ENCODE data around the gene BZW2.

The BZW2 gene

GRCh38 chr7:16645593-16646471, at the start of gene BZW2, which contains the start of gene ANKMY2:
Gene BZW2, plus strand, starts transcription at chr7:16646181. Its CDS starts 19,263 bp downstream, at chr7:16665444.
Gene ANKMY2, minus strand, starts transcription at chr7:16645754. Its CDS starts 181 bp downstream, at chr7:16645573.
- DNase-seq = peak; percentile 95

- DNase-seq = no peak
Measured at GRCh38 chr7:16598015-16598414, 48.0 kb upstream of the BZW2 start.

DNA sequence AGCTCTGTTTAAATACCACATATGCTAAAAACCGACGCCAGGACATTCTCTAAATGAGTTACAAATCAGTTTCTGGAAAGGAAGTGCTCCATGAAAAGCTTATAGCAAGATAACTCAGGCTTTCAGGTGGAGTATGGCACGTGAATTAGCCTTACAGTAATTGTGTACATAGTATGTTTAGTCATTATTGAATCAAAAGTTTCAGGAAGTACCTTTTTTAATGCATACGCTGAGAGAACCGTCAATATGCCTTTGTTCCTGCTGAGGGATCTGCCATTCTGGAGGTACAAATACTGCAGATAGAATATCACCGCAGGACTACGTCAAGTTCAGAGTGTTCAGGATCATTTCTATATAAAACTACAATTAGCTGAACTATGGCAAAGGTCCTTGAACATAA, 46.1 kb upstream of the BZW2 start:
- no peak for DNase-seq

DNA sequence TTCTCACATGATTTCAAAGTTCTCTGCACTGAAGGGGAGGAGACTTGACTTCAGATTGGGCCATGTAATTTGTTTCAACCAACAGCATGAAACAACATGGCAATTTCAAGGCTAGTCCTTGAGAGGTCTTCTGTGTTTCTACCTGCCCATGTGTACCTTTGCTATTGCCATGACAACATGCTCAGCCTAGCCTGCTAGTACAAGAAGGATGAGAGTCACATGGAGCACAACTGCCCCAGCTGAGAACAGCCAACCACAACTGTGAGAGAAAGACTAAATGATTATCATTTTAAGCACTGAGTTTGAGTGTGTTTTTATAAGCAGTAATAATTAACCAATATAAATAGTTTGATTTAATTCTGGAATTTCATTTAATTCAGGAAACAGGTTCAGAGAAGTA, 42.3 kb upstream of the BZW2 start:
- no peak for DNase-seq

DNA sequence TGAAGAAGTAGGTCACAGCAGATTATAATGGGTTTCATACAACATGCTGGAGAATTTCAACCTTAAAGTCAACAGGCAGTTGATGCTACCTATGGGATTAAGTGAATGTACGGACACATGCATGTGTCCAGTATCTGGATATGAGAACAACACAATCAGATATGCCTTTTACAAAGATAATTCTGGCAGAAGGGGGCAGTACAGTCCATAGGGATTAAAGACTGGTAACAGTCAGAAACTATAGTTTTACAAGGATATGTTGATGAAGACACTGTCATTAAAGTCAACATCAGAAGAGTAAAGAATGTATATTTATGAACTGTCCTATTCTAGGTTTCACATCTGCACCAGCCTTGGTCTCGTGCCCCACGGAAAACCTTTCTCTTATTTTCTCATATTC, 41.9 kb upstream of the BZW2 start:
- DNase-seq = no peak

- no peak for DNase-seq
Measured at GRCh38 chr7:16606704-16607103, 39.3 kb upstream of the BZW2 start.

- no peak for DNase-seq
Measured at GRCh38 chr7:16609842-16610450, 36.0 kb upstream of the BZW2 start.

- DNase-seq = no peak
Measured at GRCh38 chr7:16611711-16612110, 34.3 kb upstream of the BZW2 start.

DNA sequence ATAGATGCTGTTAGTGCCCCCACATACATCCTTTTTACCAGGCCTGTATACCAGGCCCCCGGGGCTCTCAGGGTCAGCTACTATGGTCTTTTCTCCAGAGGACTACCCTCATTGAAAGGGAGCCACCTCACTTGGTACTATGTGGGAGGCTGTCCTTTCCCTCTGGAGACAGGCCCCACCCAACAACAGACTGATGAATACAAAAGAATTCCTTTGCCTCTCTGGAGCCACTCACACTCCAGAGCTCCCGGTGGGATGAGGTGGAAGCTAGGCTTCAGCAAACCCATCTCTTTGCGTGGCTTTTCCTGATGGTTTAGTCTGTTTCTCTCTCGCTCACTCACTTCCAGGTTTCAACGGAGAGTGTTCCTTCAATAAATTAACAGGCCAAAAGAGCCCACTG, 30.8 kb upstream of the BZW2 start:
- DNase-seq = no peak

DNA sequence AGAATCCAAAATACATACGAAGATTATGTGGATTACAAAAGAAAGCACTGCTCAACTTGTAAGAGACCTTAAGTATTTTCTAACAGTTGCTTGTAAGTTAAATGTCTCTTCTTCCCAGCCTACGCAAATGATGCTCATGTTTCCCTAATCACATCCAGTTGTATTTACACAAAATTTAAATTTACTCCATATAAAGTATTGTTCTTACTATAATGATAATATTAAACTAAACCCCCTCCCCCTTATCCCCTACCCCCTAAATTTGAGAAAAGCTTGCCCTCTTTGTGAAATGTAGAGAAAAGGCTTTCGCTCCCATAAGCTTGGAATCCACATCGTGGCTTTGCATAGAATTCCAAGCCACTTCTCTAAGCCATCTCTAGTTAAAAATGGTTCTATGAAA, 29.9 kb upstream of the BZW2 start:
- DNase-seq = no peak

DNA sequence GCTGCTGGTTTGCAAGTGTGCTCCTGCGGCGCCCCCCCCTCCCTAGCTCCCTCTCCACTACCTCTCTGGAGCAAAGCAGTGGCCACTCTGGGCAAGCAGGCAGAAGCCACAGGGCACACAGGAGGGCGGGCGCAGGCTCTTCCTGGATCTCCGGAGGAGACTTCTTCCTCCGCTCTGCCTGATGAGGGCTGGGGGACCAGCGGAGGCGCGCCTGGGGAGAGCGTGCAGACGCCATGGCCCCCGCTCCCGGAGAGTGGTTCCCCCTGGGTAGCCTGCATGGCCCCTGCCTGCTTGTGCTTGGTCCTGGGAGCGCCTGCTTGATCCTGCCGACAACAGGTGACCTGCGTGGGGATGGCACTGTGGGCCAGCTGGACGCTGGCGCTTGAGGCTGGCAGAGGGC, 29.4 kb upstream of the BZW2 start:
- no peak for DNase-seq

DNA sequence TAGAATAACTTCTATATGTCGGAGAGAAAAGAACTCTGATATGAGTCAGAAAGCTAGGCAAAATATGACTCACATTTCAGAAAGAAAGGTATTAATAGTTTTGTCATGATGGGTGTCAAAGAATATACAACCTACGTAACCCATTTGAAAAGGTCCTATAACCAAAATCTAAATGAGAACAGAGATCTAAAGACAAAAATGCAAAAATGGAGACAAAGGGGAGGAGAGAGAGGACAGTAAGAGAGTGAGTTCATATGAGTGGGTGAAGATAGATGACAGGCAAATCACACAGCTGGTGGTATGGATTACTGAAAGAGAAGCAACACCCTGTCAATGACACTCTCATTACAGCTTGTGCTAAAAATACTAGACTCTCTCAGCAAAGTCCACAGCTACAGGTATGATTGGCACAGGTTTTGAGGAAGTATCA, 26.0 kb upstream of the BZW2 start:
- no peak for DNase-seq

DNA sequence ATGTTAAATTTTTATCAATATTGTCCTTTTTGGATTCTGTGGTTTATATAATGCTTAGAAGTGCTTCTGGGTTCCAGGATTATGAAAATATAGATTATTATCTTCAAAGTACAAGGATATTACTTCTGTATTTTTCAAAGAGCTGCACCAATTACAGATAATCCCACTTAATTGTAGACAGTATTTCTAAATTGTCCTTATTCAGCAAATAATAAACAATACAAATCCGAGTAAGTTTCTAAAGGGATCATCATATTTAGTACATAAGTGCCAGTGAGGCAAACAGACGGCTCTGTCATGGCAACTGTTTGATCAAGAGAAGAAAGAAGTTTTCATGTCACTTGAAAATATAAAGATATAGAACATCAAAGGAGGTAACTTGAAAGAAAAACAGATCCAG, 19.6 kb upstream of the BZW2 start:
- no peak for DNase-seq

- no peak for DNase-seq
Measured at GRCh38 chr7:16627236-16627635, 18.7 kb upstream of the BZW2 start.

- DNase-seq = no peak
Measured at GRCh38 chr7:16630654-16631053, 15.3 kb upstream of the BZW2 start.

DNA sequence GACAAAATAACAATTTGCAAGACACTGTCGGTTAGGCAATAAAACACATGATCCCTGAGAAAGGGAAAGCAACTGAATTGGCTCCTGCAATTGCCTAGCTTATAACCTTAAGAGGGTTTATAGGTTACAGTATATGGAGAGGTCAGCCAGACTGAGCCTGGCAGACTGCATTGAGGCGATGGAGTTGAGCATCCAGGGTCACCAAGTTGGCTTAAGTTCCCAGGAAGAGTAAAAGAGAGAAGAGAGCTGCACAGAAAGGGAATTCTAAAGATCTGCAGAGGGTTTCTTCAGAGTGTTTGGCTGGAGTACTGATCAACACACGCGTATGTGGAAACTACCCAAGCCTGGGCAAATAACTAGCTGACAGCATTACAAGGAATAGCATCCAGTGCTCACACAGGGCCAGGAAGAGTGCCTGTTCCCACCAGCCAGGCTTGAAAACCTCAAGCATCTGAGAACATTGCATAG, 11.7 kb upstream of the BZW2 start:
- DNase-seq = no peak

DNA sequence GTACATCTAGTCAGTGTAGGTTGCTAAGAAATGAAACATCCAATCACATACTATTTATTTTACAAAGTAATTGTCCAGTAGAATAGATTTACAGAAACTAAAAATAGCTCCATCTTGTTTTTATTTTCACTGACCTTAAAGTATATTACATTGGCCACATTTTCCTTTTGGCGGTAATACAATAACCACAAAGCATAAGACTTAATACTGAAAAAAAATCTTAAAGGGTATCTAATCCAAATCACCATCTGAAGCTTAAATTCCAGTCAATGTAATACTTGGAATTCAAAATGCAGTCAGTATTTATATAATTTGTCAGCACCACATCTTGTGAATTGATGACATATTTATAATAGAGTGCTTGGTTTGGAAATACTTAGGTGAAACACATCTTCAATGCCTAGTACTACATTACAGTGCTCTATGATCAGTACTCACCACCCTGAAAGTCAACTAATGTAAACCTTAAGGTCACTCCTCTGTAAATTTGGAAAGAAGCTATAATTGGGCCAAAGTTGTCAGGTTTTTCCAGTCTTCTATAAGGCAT, 9.4 kb upstream of the BZW2 start:
- no peak for DNase-seq

- DNase-seq = no peak
Measured at GRCh38 chr7:16637379-16637778, 8.6 kb upstream of the BZW2 start.

DNA sequence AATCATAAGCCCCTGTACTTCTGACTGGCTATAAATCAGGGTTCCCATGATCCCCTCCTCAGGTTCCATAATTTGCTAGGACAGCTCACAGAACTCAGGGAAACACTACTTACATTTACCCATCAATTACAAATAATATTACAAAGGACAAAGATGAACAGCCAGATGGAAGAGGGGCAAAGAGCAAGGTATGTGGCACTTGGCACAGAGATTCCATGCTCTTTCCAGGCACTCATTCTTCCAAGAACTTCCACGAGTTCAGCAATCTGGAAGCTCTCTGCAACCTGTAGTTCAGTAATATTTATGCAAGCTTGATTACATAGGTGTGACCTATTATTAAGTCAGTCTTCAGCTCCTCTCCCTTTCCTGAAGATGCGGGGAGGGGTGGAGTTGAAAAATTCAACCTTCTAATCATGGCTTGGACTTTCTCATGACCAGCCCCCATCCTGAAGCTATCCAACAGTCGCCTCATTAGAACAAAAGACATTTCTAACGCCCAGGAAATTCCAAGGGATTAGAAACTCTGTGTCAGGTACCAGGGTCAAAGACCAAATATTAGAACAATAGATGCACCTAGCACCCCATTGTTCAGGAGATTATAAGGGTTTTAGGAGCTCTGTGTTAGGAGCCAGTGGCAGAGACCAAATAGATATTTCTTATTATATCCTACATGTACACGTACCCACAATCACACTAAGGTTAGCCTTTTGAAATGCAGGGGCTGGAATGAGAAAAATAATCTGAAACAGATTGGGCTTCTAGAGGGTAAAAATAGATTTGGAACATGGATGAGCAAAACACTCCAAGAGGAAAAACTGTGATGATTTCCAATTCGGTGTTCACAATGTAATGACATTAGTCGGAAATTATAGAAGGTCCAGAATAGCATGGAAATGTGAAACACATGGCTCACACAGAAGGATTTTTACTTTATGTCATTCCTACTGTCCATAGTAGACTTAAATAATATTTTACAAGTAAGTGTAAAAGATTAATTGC, 7.4 kb upstream of the BZW2 start:
- no peak for DNase-seq

DNA sequence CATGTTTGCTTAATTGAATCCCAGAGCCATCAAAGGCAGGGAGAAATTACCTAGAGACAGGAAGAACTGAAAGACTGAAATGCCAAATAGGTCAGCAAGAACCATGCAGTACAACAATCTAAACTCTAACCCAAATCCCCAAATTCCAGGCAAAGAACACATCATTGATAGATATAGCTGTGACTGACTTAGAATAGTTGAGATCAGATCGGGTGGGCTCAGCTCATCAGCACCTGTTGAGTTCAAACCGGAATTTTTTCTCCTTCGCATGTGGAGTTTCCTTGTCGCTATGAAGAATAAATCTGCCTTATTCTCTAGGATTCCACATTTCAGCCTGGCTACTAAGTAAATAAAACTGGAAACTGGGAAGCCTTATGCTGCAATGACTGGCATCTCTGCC, 1.8 kb upstream of the BZW2 start:
- DNase-seq = no peak

DNA sequence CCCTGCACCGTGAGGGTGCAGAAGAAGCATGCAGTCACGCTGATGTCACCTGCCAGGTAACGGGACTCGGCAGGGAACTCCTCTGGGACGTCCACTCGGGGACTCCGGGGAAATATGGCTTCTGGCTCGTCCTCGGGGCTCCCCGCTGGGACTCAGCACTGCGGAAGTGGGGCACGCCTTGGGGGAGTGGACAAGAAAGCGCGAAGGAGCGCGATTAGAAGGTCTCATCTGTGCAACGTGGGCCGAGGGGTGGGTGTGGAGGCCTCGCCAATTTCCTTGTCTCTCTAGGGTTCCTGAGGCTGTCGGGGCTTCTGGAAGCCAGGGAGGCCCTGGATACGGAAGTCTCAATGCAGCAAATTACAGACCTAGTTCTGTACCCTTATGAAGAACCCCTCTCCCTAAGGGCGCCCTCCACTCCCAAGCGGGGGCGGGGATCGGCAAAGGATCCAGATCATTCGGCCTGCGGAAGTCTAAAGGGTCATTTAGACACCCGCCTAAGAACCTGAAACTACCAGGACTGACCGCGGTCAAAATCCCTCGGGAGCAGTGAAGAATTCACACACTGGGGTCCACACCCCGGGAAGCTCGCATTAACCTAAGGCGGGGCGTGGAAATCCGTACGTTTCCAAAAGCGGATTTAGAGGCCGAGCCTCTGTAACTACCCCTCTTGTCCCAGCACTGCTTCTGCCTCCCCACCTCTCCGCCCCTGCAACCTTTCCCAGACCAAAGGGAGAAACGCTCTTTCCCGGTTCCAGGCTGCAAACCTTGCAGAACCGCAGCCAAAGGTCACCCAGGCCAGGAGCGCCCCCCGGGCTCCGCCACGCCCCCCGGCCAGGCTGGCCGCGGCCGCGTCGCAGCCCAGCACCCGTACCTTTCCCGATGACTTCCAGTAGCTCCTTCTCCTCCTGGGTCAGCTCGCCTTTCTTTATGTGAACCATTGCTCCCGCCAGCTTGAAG, 1.1 kb upstream of the BZW2 start:
- peak; percentile 33 for DNase-seq
